NT2/D1 (cell line): ENCODE measurements around the gene TPMT.

Source experiments
- SUZ12 ChIP-seq: IDR thresholded peaks from 2 replicates; pipeline ENCODE4 v1.6.1; 2011; ENCODE audit not compliant: insufficient read length, insufficient read depth; ENCODE audit errors: extremely low read depth
- YY1 ChIP-seq: IDR thresholded peaks from 2 replicates; pipeline ENCODE4 v1.6.1; 2011; ENCODE audit not compliant: insufficient read length, insufficient read depth
- ZNF274 ChIP-seq: IDR thresholded peaks from 2 replicates; pipeline ENCODE4 v1.6.1; 2011; ENCODE audit warnings: mild to moderate bottlenecking, low read depth, low read length

GRCh38 chr6:18115356-18115755 lies 39.5 kb downstream of the TPMT start:
- TF ChIP-seq YY1 = no peak
- TF ChIP-seq ZNF274 = no peak
- TF ChIP-seq SUZ12 = no peak
